DMS153 treated with DMSO at 0.1 percent for 48 hours (cell line): Measurements from ENCODE around the gene THSD7A.
A peak's percentile ranks its signal among the peaks of the same experiment; 100 is the strongest.

Experiments
- DNase-seq: peaks from one replicate; lab custom pipeline; 2025; ENCODE audit not compliant: unreplicated experiment; lab: John Stamatoyannopoulos, UW

The THSD7A gene

GRCh38 chr7:11648980-11649379 is 183.0 kb downstream of the THSD7A start:
- DNase-seq = no peak

- no peak for DNase-seq
Observed at GRCh38 chr7:11648101-11648500, 183.9 kb downstream of the THSD7A start.

- DNase-seq = peak; percentile 41
Observed at GRCh38 chr7:11642841-11643240, 189.2 kb downstream of the THSD7A start.

GRCh38 chr7:11642276-11642675 is 189.7 kb downstream of the THSD7A start:
- DNase-seq = no peak

GRCh38 chr7:11638011-11638774 is 193.8 kb downstream of the THSD7A start:
- no peak for DNase-seq

GRCh38 chr7:11636274-11636673 is 195.7 kb downstream of the THSD7A start:
- no peak for DNase-seq

- DNase-seq = no peak
Observed at GRCh38 chr7:11633310-11633709, 198.7 kb downstream of the THSD7A start.

- DNase-seq = no peak
Observed at GRCh38 chr7:11630355-11630754, 201.6 kb downstream of the THSD7A start.

- no peak for DNase-seq
Observed at GRCh38 chr7:11625669-11626068, 206.3 kb downstream of the THSD7A start.

- DNase-seq = no peak
Observed at GRCh38 chr7:11623093-11623678, 208.8 kb downstream of the THSD7A start.

GRCh38 chr7:11620406-11621253 is 211.4 kb downstream of the THSD7A start:
- no peak for DNase-seq

- no peak for DNase-seq
Observed at GRCh38 chr7:11616466-11616865, 215.5 kb downstream of the THSD7A start.

- DNase-seq = no peak
Observed at GRCh38 chr7:11615174-11615573, 216.8 kb downstream of the THSD7A start.

GRCh38 chr7:11613292-11613930 is 218.6 kb downstream of the THSD7A start:
- no peak for DNase-seq

- no peak for DNase-seq
Observed at GRCh38 chr7:11612737-11613136, 219.3 kb downstream of the THSD7A start.

GRCh38 chr7:11609096-11609670 is 222.8 kb downstream of the THSD7A start:
- no peak for DNase-seq

- DNase-seq = no peak
Observed at GRCh38 chr7:11607686-11608085, 224.3 kb downstream of the THSD7A start.

GRCh38 chr7:11605749-11606148 is 226.2 kb downstream of the THSD7A start:
- DNase-seq = no peak

- DNase-seq = no peak
Observed at GRCh38 chr7:11604505-11604904, 227.5 kb downstream of the THSD7A start.

GRCh38 chr7:11601761-11602160 is 230.2 kb downstream of the THSD7A start:
- DNase-seq = no peak

- DNase-seq = no peak
Observed at GRCh38 chr7:11593322-11593721, 238.7 kb downstream of the THSD7A start.
